GM19397 (cell line): ENCODE measurements around the gene MYO9B.
"Not testable (repeated sequence)": the region's sequence is repeated elsewhere in the genome, so short reads cannot be mapped to it uniquely, and the experiment has no call there.

Experiments
- ATAC-seq: cut with Tn5 transposase; IDR thresholded peaks from one replicate; pipeline ENCODE4 v1.9.1; 2021; ENCODE audit warnings: mild to moderate bottlenecking, moderate library complexity; ENCODE audit not compliant: unreplicated experiment

The MYO9B gene

GRCh38 chr19:17144771-17145170, 69.2 kb downstream of the MYO9B start:
- ATAC-seq = not testable (repeated sequence)

GRCh38 chr19:17145546-17146497, 70.2 kb downstream of the MYO9B start:
- no peak for ATAC-seq

- ATAC-seq = no peak
These were observed 72.6 kb downstream of the MYO9B start for GRCh38 chr19:17148130-17148529.

GRCh38 chr19:17149393-17150135, 74.0 kb downstream of the MYO9B start:
- no peak for ATAC-seq

- ATAC-seq = no peak
These were observed 78.4 kb downstream of the MYO9B start for GRCh38 chr19:17153996-17154395.

GRCh38 chr19:17155251-17155650, 79.7 kb downstream of the MYO9B start:
- ATAC-seq = no peak

- ATAC-seq = no peak
These were observed 80.8 kb downstream of the MYO9B start for GRCh38 chr19:17156296-17156946.

- no peak for ATAC-seq
These were observed 81.3 kb downstream of the MYO9B start for GRCh38 chr19:17156947-17157302.

GRCh38 chr19:17158584-17158983, 83.0 kb downstream of the MYO9B start:
- ATAC-seq = no peak

GRCh38 chr19:17159466-17160393, 84.2 kb downstream of the MYO9B start:
- no peak for ATAC-seq

- no peak for ATAC-seq
These were observed 85.3 kb downstream of the MYO9B start for GRCh38 chr19:17160908-17161307.

GRCh38 chr19:17162131-17162530, 86.6 kb downstream of the MYO9B start:
- ATAC-seq = not testable (repeated sequence)

GRCh38 chr19:17162580-17162979, 87.0 kb downstream of the MYO9B start:
- no peak for ATAC-seq

- no peak for ATAC-seq
These were observed 88.1 kb downstream of the MYO9B start for GRCh38 chr19:17163652-17164051.

GRCh38 chr19:17164639-17165038, 89.1 kb downstream of the MYO9B start:
- no peak for ATAC-seq

- ATAC-seq = no peak
These were observed 90.1 kb downstream of the MYO9B start for GRCh38 chr19:17165715-17166114.

- ATAC-seq = no peak
These were observed 95.1 kb downstream of the MYO9B start for GRCh38 chr19:17170538-17171297.

GRCh38 chr19:17171874-17172273, 96.3 kb downstream of the MYO9B start:
- ATAC-seq = no peak

- ATAC-seq = no peak
These were observed 97.2 kb downstream of the MYO9B start for GRCh38 chr19:17172624-17173345.
